ENCODE data around the gene RIBC2.

The RIBC2 gene

DNA sequence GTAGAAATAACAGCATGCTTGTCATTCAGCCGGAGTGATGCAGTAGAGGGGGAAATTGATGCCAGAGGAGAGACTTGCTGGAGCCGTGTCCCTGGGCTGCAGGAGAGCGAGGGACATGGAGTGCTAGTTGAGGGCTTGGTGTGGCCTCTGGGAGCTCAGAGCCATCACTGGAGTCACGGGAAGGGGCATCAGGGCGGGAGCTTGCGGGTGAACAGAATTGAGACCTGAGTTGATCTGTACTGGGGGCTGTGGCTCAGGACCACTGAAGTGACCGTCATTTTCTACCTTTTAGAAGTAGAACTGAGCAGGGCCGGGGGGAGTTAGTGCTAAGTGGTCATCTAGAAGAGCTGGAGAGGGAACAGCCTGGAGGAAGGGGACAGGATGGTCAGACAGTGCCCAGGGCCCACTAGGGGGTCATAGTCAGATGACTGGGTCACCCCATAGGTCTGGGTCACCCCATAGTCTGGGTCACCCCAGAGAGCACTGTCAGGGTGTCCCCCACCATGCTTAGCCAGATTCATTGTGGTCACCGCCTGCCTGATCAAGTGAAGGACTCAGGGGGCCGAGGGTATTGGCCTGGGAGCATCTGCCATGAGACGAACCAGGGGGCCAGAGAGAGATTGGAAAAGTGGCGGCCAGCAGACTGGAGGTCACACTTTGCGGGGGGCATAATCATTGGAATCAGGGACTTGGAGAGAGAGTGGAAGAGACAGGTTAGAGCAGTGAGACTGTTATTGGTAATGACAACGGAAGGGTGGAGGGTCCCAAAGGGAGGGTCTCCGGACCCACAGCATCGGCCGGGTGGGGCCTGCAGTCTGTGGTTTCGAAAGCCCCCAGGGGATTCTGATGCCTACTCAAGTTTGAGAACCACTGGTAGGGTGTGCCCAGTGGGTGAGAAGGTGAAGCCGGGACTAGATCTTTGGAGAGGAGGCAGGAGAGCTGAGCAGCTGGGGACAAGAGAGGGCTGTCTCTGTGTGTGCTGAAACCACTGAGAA lies 15.2 kb downstream of the RIBC2 start:
- no peak for ATAC-seq (ENCODE audit: low read depth)

DNA sequence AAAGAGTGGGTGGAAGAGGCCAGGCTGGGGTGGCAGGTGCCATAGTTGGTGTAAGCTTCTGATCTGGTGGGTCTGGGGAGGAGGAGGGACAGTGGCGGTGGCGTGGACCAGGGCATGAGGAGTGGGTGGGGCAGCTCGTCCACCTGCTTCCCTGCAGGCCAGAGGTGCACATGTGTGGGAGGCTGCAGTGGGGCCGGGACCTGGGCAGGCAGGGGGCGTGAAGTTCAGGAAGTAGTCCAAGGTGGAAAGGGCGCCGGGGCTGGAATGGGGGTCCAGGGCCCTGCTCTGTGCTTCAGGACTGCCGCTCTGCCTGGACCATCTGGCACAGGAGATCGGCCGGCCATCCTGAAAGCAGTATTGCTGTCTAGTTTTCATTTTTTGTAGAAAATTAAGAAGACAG lies 15.9 kb downstream of the RIBC2 start:
- no peaks in the 10 kb centered on the region for H3K36me3 ChIP-seq (ENCODE audit: low read depth)
- no peak overlapping the region for H3K27ac ChIP-seq (ENCODE audit: poor library complexity, severe bottlenecking)
- ATAC-seq (ENCODE audit: low read depth) (no peak), DNase-seq (ENCODE audit: low spot score) (peak; percentile 47)
- TF ChIP-seq, protein P1, sequence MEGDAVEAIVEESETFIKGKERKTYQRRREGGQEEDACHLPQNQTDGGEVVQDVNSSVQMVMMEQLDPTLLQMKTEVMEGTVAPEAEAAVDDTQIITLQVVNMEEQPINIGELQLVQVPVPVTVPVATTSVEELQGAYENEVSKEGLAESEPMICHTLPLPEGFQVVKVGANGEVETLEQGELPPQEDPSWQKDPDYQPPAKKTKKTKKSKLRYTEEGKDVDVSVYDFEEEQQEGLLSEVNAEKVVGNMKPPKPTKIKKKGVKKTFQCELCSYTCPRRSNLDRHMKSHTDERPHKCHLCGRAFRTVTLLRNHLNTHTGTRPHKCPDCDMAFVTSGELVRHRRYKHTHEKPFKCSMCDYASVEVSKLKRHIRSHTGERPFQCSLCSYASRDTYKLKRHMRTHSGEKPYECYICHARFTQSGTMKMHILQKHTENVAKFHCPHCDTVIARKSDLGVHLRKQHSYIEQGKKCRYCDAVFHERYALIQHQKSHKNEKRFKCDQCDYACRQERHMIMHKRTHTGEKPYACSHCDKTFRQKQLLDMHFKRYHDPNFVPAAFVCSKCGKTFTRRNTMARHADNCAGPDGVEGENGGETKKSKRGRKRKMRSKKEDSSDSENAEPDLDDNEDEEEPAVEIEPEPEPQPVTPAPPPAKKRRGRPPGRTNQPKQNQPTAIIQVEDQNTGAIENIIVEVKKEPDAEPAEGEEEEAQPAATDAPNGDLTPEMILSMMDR (IDR thresholded peaks at IDR 0.05; ENCODE audit: poor library complexity, severe bottlenecking), result no peak
- H3K4me3 ChIP-seq (ENCODE audit: severe bottlenecking), result no peak overlapping the region
- no peaks in the 10 kb centered on the region for H3K9me3 ChIP-seq (ENCODE audit: severe bottlenecking)
- no peaks in the 10 kb centered on the region for H3K27me3 ChIP-seq (ENCODE audit: insufficient read depth, poor library complexity, severe bottlenecking)
- no peaks in the 10 kb centered on the region for H3K4me1 ChIP-seq (ENCODE audit: insufficient read depth, poor library complexity, severe bottlenecking)

More for the DNA sequence above, 15.2 kb downstream of the RIBC2 start:
- H3K4me3 ChIP-seq (ENCODE audit: severe bottlenecking), result no peak overlapping the region
- no peaks in the 10 kb centered on the region for H3K27me3 ChIP-seq (ENCODE audit: insufficient read depth, poor library complexity, severe bottlenecking)
- peak; percentile 23 for DNase-seq (ENCODE audit: low spot score)
- H3K9me3 ChIP-seq (ENCODE audit: severe bottlenecking), result no peaks in the 10 kb centered on the region
- no peak overlapping the region for H3K27ac ChIP-seq (ENCODE audit: poor library complexity, severe bottlenecking)
- no peaks in the 10 kb centered on the region for H3K36me3 ChIP-seq (ENCODE audit: low read depth)
- TF ChIP-seq, protein P1 (IDR thresholded peaks at IDR 0.05; ENCODE audit: poor library complexity, severe bottlenecking), result no peak
- no peaks in the 10 kb centered on the region for H3K4me1 ChIP-seq (ENCODE audit: insufficient read depth, poor library complexity, severe bottlenecking)

DNA sequence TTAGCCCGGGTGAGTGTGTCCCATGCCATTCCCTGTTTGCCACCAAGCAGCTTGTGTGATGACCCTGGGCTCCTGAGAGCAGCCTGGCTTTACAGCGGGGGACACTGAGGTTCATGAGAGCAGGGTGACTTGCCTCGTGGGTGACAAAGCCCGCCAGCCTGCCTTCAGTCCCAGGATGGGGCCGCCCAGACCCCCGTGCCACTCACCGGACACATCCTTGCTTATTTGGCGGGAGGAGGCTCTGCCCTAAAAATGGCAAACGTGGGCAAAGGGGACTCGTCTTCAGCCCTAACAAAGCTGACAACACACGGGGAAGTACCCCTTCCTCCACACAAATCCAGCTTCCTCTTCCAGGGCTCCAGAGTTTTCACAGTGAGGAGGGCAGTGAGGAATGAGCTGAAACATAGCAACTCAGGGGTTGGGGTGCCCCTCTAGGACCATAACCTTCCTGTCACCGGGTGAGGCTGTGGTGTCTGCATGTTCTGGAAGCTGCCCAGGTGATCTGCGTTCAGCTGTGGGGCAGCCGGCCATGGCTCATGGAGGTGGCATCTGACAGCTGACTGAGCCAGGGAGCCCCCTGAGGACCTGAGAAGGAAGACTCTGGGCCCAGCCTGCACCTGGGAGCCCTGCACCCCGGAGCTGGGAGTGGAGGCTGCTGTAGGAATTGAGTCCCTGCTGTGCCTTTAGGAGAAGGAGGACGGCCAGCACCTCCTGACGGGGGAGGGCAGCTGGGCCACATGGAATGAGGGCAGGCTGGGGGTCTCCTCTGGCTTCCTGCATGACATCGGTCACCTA lies 16.7 kb downstream of the RIBC2 start:
- Histone ChIP-seq H3K36me3 (ENCODE audit: low read depth) (no peaks in the 10 kb centered on the region), H3K27ac (ENCODE audit: poor library complexity, severe bottlenecking) (no peak overlapping the region), H3K4me1 (ENCODE audit: insufficient read depth, poor library complexity, severe bottlenecking) (no peaks in the 10 kb centered on the region), H3K9me3 (ENCODE audit: severe bottlenecking) (no peaks in the 10 kb centered on the region), H3K27me3 (ENCODE audit: insufficient read depth, poor library complexity, severe bottlenecking) (no peaks in the 10 kb centered on the region), H3K4me3 (ENCODE audit: severe bottlenecking) (no peak overlapping the region)
- DNase-seq (ENCODE audit: low spot score) (peak; percentile 38), ATAC-seq (ENCODE audit: low read depth) (no peak)
- TF ChIP-seq, protein P1 (IDR thresholded peaks at IDR 0.05; ENCODE audit: poor library complexity, severe bottlenecking), result no peak

DNA sequence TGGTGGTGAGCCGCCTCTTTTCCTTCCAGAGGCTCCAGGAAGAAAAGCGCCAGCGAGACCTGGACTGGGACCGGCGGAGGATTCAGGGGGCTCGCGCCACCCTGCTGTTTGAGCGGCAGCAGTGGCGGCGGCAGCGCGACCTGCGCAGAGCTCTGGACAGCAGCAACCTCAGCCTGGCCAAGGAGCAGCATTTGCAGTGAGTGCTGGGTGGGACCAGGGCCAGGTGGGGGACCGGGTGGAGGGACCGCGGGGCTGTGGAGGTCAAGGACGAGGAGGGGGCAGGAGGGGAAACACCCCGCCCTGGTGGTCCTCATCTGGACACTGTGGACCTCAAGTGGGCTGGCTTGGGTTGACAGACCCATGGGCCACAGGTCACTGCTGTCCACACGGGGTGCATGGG lies 17.4 kb downstream of the RIBC2 start:
- ATAC-seq (ENCODE audit: low read depth), result no peak
- Histone ChIP-seq H3K4me1 (ENCODE audit: insufficient read depth, poor library complexity, severe bottlenecking) (no peaks in the 10 kb centered on the region), H3K4me3 (ENCODE audit: severe bottlenecking) (no peak overlapping the region), H3K27me3 (ENCODE audit: insufficient read depth, poor library complexity, severe bottlenecking) (no peaks in the 10 kb centered on the region), H3K27ac (ENCODE audit: poor library complexity, severe bottlenecking) (no peak overlapping the region), H3K36me3 (ENCODE audit: low read depth) (no peaks in the 10 kb centered on the region), H3K9me3 (ENCODE audit: severe bottlenecking) (no peaks in the 10 kb centered on the region)
- TF ChIP-seq, protein P1 (IDR thresholded peaks at IDR 0.05; ENCODE audit: poor library complexity, severe bottlenecking), result no peak
- DNase-seq (ENCODE audit: low spot score), result no peak

Measured in RWPE2 (cell line).